T47D (cell line): ENCODE results near the gene RTTN.

Experiments used
- DNase-seq, 2 experiments: peaks; one replicate each; pipeline versions ENCODE4 v3.0.0 to v3.0.0-alpha.2; 2011 to 2012; ENCODE audit warnings: low read depth in 1 of 2, low spot score in 1 of 2
- JUND ChIP-seq: IDR thresholded peaks from 2 replicates; pipeline ENCODE4 v1.6.1; 2012; ENCODE audit warnings: low read depth
- in situ Hi-C: cut with HindIII; loops from 2 replicates; pipeline ENCODE4 v1.10.0; 2016; ENCODE audit warnings: low sequenced_read_pairs, low pct_unique_long_range_greater_than_20kb

Gene RTTN

DNA sequence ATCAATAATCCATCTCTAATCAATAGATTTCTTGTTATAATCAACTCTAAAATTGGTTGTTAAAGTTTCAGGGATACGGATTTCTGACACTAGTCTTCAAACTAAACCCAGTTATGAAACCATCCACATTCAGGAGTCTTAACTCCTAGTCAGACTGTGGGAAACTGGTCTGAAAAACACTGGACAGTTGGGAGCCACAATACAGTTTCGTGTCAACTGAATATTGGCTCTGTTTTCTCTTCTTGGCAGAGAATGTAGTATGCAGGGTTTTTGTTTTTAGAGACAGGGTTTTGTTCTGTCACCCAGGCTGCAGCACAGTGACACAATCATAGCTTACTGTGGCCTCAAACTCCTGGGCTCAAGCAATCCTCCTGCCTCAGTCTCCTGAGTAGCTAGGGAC lies 123.1 kb downstream of the RTTN start:
- TF ChIP-seq JUND: no peak
- DNase-seq: no peak
- in situ Hi-C loops: no loop called here

DNA sequence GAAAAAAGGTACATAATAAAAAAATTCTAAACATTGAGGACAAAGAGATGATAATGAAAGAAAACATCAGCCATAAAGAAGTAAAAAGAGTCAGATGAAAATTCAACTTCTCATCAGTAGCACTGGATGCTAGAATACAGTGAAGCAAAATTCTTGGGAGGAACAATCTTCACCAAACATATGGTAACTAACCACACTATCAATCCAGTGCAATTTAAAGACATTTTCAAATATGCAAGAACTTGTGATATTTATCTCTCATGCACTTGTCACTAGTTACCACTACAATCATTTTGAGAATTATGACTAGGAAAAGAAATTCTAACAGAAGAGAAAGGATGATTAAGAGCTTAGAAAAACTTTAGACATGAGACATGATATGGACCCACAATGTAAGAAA lies 127.4 kb downstream of the RTTN start:
- TF ChIP-seq JUND: no peak
- in situ Hi-C loops: no loop called here
- DNase-seq: no peak

DNA sequence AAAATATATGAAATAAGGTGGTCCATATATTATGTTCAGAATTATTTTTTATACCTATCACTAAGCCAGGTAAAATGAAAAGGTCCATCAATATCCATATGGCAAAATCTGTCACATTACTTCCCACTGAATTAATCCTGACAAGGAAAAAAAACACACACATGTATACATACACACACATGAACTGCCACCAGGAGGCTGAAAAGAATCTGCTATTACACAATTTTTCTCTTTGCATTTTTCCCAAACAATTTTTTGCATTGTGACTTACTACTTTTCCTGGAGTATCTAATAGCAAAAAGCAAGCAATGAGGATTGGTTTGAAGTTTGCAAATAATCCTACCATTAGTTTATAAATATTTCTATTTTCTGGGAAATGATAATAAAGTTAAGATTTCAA lies 129.6 kb downstream of the RTTN start:
- DNase-seq: no peak
- no peak for TF ChIP-seq JUND
- in situ Hi-C loops: no loop called here

DNA sequence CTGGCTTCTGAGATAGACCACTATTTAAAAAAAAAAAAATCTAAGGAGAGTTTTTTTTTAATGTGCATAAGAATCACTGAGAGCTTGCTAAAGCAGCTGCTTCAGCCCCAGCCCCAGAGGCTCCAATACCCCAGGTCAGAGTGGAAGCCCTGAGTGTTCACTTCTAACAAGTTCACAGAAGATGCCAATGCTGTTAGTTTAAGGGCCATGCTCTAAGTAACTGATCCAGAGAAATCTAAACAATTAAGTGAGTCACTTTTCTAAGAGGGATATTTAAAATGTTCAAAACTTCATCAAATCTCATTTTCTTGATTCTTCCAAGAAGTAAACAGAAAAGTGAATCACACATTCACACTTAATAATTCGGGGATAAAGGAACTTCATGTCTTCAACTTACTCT lies 131.4 kb downstream of the RTTN start:
- no peak for DNase-seq
- in situ Hi-C loops: no loop called here
- no peak for TF ChIP-seq JUND

DNA sequence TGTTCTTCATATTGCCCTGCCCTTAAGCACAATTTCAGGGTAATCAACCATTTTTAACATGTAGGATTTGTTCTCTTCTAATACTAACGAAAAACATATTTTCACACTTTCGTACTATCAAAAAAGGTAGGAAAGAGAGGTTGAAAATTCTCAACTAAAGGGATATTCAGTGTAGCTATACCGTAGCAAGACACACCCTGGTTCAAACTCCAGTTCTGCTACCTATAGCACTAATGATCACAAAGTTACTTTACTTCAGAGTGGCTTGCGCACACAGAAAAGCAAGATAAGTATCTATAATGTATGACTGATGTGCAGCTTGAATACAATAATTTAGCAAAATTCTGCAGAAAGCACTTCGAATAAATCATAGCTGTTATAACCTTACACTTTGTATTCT lies 132.1 kb downstream of the RTTN start:
- no peak for DNase-seq
- in situ Hi-C loops: no loop called here
- TF ChIP-seq JUND: no peak

GRCh38 chr18:70072678-70073077 lies 132.8 kb downstream of the RTTN start:
- DNase-seq: peak in 1 of 2 experiments; percentile 42
- no peak for TF ChIP-seq JUND
- in situ Hi-C loops: no loop called here

DNA sequence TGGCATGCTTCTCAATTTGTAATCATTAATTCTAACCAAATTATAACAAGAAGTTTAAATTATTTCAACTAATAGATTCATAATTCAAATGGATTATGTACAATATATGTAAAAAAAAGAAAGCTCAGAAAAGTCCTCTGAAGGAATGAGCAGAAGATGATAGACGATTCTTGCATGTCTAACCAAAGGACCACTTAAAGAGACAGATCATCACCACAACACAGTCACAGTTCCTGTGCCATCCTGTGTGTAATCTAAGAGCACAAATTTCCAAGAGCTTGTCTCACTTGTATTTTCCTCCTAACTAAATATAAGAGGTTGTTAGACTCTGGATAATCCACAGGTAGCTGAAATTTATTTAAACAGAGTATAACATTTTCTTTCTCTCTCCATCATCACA lies 135.5 kb downstream of the RTTN start:
- TF ChIP-seq JUND: no peak
- in situ Hi-C loops: no loop called here
- no peak for DNase-seq

- in situ Hi-C loops: no loop called here
- no peak for TF ChIP-seq JUND
Measured at GRCh38 chr18:70069382-70069781, 136.1 kb downstream of the RTTN start.

GRCh38 chr18:70068981-70069380 lies 136.5 kb downstream of the RTTN start:
- DNase-seq: no peak
- no peak for TF ChIP-seq JUND
- in situ Hi-C loops: no loop called here

More at GRCh38 chr18:70069382-70069781, 136.1 kb downstream of the RTTN start:
- DNase-seq: no peak

GRCh38 chr18:70059684-70060083 lies 145.8 kb downstream of the RTTN start:
- TF ChIP-seq JUND: no peak
- DNase-seq: no peak
- in situ Hi-C loops: no loop called here

DNA sequence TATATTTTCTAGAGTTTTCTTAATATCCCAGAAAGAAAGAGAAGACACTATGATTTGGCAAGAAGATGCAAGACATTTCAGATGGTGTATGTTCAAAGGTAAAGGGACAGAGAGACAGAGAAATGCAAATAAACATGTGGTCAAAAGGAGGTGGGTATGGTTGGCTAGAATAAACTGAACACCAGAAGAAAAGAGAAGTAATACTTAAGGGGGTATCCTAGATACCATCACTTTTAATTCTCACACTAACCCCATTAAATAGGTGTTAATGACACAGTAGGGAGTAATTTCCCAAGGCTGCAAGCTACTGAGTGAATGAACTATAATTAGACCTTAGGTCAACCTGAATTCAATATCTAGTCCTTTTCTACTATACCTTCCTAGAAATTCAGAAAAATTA lies 146.6 kb downstream of the RTTN start:
- DNase-seq: no peak
- TF ChIP-seq JUND: no peak
- in situ Hi-C loops: no loop called here

DNA sequence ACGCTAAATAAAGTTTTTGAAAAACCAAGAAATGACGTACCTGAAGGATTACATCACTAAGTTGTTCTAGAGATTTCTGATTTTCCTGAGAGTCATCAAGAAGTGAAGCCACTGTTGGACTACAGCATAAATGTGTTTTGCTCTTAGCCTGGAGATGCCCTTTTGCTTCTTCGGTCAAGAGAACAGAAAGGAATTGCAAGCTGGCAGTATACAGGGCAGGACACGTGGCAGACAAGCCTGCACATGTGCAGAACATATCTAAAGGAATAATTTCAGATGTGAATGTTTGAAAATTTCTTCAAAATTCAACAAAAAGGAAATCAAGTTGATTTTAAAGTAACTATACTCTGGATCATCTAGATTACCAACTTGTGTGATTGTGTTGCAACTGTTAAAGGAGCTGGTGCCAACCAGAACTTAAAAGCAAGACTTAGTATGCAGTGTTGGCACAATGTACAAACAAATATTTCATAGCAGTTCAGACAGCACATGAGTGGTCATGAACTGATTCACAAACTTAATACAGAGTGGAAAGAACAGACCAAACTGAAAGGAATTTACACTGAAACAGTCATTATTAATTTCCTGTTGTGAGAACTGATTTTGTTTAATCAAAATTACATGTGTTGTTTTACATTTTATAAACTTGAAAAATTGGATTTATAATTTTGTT lies 157.4 kb downstream of the RTTN start:
- in situ Hi-C loops: no loop called here
- no peak for DNase-seq

GRCh38 chr18:70046796-70047195 lies 158.7 kb downstream of the RTTN start:
- DNase-seq: no peak
- TF ChIP-seq JUND: no peak
- in situ Hi-C loops: no loop called here

More for the DNA sequence above, 157.4 kb downstream of the RTTN start:
- no peak for TF ChIP-seq JUND

GRCh38 chr18:70046207-70046606 lies 159.3 kb downstream of the RTTN start:
- in situ Hi-C loops: no loop called here
- TF ChIP-seq JUND: no peak
- DNase-seq: no peak
